ENCODE results near the gene MAEA. TPM values are rescaled to one million over a fixed set of nuclear protein-coding genes. Genes with fewer than 3 reads are reported as not detected.
"Not testable (repeated sequence)": the region's sequence is repeated elsewhere in the genome, so short reads cannot be mapped to it uniquely, and the experiment has no call there.

Gene MAEA
- total RNA-seq, 4 donors from 2014 or later = 114 to 211 (median 168) TPM

DNA sequence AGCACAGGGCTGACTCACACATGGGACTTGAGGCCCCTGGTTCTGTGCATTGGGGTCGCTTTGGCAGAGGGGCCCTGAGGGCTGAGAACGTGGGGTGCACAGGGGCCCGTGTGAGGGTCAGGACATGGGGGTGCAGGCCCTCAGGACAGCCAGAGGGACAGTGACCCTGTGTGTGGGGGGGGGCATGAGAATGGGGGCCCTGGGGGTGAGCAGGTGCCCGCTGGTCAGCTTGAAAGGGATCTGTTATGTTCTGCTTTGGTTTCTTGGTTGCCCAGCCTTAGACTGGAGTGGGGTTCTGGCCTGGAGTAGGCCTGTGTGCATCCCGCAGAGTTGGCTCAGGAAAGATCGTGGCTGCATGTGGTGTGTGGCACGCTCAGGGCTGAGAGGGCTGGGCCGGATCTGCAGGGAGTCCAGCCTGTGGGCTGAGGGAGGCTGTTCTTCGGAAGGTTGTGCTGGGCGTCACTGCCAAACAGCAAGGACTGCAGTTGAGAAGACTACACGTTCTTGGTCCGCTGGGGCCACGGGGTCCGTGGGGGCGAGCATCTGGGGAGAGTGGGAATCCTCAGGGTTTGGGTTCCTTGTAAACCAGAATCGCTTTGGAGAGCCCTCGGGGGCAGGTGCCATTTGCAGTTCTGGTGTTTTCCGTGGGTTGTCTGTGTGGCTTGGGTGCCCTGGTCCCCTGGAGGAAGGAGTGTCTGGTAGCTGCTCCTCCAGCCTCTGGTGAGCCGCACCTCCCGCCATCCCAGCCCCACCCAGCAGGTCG lies 42.1 kb downstream of the MAEA start:
- no peak for DNase-seq

DNA sequence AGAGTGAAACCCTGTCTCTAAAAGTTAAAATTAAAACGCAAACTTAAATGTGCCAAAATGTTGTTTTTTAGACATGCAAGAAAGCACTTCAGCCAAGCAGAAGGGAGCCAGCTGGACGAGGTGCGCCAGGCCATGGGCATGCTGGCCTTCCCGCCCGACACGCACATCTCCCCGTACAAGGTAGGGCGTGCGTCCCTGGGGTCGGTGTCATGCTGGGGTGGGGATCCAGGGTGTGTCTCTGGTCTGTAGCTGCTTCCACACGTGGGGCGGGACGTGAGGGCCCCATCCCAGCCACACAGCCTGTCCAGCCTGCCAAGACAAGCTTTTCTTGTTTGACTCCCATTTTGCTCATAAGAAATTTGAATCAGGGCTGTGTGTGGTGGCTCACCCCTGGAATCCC lies 43.0 kb downstream of the MAEA start:
- in situ Hi-C loops (cut with MboI; ENCODE audit: low pct_ligation_motif_present in 1 of 4, low pct_unique_long_range_greater_than_20kb in 1 of 4, low sequenced_read_pairs in 3 of 4) = loop anchor here in 1 of 4 donors (10.0 kb wide), 1 partner anchor 78 kb away; no protein-coding TSS in a partner anchor
- Histone ChIP-seq H3K27me3 (no peaks in the 10 kb centered on the region), H3K4me3 (no peak overlapping the region), H3K36me3 (peaks cover 0 to 16% (median 5%) of the 10 kb centered on the region in 4 donors), H3K27ac (no peak overlapping the region), H3K9me3 (no peaks in the 10 kb centered on the region), H3K4me1 (no peaks in the 10 kb centered on the region)
- intact Hi-C loops (cut with DNase I; ENCODE audit: low total_unique reads) = no loop called here
- TF ChIP-seq POLR2AphosphoS5 (IDR thresholded peaks at IDR 0.05) (no peak), POLR2A (IDR thresholded peaks at IDR 0.05) (no peak), EP300 (IDR thresholded peaks at IDR 0.05; ENCODE audit: low read depth) (no peak)
- TF ChIP-seq, protein P1, sequence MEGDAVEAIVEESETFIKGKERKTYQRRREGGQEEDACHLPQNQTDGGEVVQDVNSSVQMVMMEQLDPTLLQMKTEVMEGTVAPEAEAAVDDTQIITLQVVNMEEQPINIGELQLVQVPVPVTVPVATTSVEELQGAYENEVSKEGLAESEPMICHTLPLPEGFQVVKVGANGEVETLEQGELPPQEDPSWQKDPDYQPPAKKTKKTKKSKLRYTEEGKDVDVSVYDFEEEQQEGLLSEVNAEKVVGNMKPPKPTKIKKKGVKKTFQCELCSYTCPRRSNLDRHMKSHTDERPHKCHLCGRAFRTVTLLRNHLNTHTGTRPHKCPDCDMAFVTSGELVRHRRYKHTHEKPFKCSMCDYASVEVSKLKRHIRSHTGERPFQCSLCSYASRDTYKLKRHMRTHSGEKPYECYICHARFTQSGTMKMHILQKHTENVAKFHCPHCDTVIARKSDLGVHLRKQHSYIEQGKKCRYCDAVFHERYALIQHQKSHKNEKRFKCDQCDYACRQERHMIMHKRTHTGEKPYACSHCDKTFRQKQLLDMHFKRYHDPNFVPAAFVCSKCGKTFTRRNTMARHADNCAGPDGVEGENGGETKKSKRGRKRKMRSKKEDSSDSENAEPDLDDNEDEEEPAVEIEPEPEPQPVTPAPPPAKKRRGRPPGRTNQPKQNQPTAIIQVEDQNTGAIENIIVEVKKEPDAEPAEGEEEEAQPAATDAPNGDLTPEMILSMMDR (IDR thresholded peaks at IDR 0.05) = no peak
- WGBS, 2 donors (ENCODE audit: low coverage in 1 of 2) = 89% methylated on average over 13 of the region's 13 CpGs; no CpG with 5 or more reads in 1 of the 2 donors
- no peak for DNase-seq

More for the DNA sequence above, 42.1 kb downstream of the MAEA start:
- Histone ChIP-seq H3K27me3 (no peaks in the 10 kb centered on the region), H3K36me3 (peaks cover 0 to 16% (median 3%) of the 10 kb centered on the region in 4 donors), H3K9me3 (no peaks in the 10 kb centered on the region), H3K27ac (no peak overlapping the region), H3K4me3 (no peak overlapping the region), H3K4me1 (no peaks in the 10 kb centered on the region)
- in situ Hi-C loops (cut with MboI; ENCODE audit: low pct_ligation_motif_present in 1 of 4, low pct_unique_long_range_greater_than_20kb in 1 of 4, low sequenced_read_pairs in 3 of 4) = loop anchor here in 1 of 4 donors (10.0 kb wide), 1 partner anchor 77 kb away; no protein-coding TSS in a partner anchor
- WGBS, 2 donors (ENCODE audit: low coverage in 1 of 2) = 89 to 100% methylated on average over 2 to 15 of the region's 21 CpGs
- TF ChIP-seq POLR2AphosphoS5 (IDR thresholded peaks at IDR 0.05) (no peak), POLR2A (IDR thresholded peaks at IDR 0.05) (no peak), EP300 (IDR thresholded peaks at IDR 0.05; ENCODE audit: low read depth) (no peak)
- TF ChIP-seq, protein P1 (IDR thresholded peaks at IDR 0.05) = no peak
- intact Hi-C loops (cut with DNase I; ENCODE audit: low total_unique reads) = no loop called here

DNA sequence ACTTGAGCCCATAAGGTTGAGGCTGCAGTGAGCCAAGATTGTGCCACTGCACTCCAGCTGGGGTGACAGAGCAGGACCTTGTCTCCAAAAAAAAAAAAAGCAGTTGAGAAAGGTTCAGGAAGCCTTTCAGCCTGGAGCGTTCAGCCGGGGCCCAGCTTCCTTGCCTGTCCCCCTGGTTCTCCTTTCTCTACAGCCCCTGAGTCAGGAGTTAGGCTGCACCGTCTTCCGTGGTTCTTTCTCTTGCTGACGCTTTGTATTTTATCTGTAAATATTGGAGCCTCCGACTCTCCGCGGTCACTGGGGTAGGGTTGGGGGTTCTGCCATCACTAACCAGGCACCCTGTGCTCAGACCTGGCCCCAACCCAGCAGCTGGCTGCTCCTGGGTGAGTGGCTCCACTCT lies 43.6 kb downstream of the MAEA start:
- Histone ChIP-seq H3K9me3 (no peaks in the 10 kb centered on the region), H3K4me1 (no peaks in the 10 kb centered on the region), H3K4me3 (no peak overlapping the region), H3K27ac (no peak overlapping the region), H3K36me3 (peaks cover 0 to 17% (median 9%) of the 10 kb centered on the region in 4 donors), H3K27me3 (no peaks in the 10 kb centered on the region)
- WGBS, 2 donors (ENCODE audit: low coverage in 1 of 2) = 92% methylated on average over 8 of the region's 8 CpGs; no CpG with 5 or more reads in 1 of the 2 donors
- intact Hi-C loops (cut with DNase I; ENCODE audit: low total_unique reads) = no loop called here
- TF ChIP-seq POLR2A (IDR thresholded peaks at IDR 0.05) (no peak), EP300 (IDR thresholded peaks at IDR 0.05; ENCODE audit: low read depth) (no peak), POLR2AphosphoS5 (IDR thresholded peaks at IDR 0.05) (no peak)
- TF ChIP-seq, protein P1 (IDR thresholded peaks at IDR 0.05) = no peak
- in situ Hi-C loops (cut with MboI; ENCODE audit: low pct_ligation_motif_present in 1 of 4, low pct_unique_long_range_greater_than_20kb in 1 of 4, low sequenced_read_pairs in 3 of 4) = loop anchor here in 1 of 4 donors (10.0 kb wide), 1 partner anchor 78 kb away; no protein-coding TSS in a partner anchor
- no peak for DNase-seq

DNA sequence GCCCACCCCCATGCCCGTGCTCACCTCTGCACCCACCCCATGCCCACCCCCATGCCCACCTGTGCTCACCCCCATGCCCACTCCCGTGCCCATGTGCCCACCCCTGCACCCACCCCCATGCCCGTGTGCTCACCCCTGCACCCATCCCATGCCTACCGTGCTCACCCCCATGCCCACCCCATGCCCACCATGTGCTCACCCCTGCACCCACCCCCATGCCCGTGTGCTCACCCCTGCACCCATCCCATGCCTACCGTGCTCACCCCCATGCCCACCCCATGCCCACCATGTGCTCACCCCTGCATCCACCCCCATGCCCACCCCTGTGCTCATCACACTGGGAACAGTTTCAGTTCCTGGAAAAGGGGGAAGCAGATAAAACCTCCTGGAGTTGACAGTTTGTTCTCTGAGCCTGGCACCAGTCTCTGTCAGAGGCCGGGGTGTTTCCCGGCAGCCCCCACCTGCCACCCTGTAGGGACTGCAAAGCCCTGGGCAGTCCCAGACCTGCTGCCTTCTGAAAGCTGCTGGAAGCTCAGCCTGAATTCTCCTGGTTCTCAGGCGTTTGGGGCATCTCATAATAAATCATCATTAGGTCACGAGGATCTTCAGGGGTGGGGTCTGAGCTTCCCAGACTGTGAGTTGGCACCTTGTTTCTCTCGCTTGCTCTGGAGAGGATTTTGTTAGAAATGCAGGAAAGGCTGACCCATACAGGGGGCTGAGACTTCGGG lies 44.3 kb downstream of the MAEA start:
- H3K27ac ChIP-seq; DNase-seq; H3K27me3 ChIP-seq; H3K9me3 ChIP-seq; intact Hi-C loops (cut with DNase I; ENCODE audit: low total_unique reads); H3K4me3 ChIP-seq; H3K4me1 ChIP-seq: not testable (repeated sequence)
- WGBS, 2 donors (ENCODE audit: low coverage in 1 of 2) = 30 to 92% methylated on average over 2 to 6 of the region's 12 CpGs
- H3K36me3 ChIP-seq = peaks cover 0 to 24% (median 11%) of the 10 kb centered on the region in 4 donors
- in situ Hi-C loops (cut with MboI; ENCODE audit: low pct_ligation_motif_present in 1 of 4, low pct_unique_long_range_greater_than_20kb in 1 of 4, low sequenced_read_pairs in 3 of 4) = loop anchor here in 1 of 4 donors (10.0 kb wide), 1 partner anchor 79 kb away; no protein-coding TSS in a partner anchor

Measured in transverse colon (tissue), 4 donors.